ENCODE measurements around the gene NTRK2.

NTRK2 gene

DNA sequence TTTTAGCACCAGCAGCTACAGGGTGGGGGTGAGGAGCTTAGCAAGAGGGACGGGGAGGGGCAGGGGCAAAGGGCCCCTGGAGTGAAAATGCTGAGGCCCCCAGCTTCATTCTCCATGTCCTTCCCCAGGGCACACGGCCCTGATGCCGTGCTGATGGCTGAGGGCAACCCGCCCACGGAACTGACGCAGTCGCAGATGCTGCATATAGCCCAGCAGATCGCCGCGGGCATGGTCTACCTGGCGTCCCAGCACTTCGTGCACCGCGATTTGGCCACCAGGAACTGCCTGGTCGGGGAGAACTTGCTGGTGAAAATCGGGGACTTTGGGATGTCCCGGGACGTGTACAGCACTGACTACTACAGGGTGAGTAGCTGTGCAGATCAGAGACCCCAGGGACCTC lies 285.6 kb downstream of the NTRK2 start:
- no peak for ATAC-seq
- TF ChIP-seq ZNF565 (CRISPR knock-in tag; conservative IDR thresholded peaks at IDR 0.05; ENCODE audit: low read depth) (no peak), CSDC2 (CRISPR knock-in tag; IDR thresholded peaks at IDR 0.05) (no peak), TOX (CRISPR knock-in tag; IDR thresholded peaks at IDR 0.05; ENCODE audit: borderline replicate concordance) (no peak), ISL1 (CRISPR knock-in tag; IDR thresholded peaks at IDR 0.05) (no peak), ARNTL (CRISPR knock-in tag; IDR thresholded peaks at IDR 0.05; ENCODE audit: borderline replicate concordance, low read depth) (no peak), ZC3H10 (CRISPR knock-in tag; IDR thresholded peaks at IDR 0.05) (no peak)
- TF ChIP-seq, protein P1, sequence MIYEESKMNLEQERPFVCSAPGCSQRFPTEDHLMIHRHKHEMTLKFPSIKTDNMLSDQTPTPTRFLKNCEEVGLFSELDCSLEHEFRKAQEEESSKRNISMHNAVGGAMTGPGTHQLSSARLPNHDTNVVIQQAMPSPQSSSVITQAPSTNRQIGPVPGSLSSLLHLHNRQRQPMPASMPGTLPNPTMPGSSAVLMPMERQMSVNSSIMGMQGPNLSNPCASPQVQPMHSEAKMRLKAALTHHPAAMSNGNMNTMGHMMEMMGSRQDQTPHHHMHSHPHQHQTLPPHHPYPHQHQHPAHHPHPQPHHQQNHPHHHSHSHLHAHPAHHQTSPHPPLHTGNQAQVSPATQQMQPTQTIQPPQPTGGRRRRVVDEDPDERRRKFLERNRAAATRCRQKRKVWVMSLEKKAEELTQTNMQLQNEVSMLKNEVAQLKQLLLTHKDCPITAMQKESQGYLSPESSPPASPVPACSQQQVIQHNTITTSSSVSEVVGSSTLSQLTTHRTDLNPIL (CRISPR knock-in tag; IDR thresholded peaks at IDR 0.05; ENCODE audit: low read depth) = no peak

DNA sequence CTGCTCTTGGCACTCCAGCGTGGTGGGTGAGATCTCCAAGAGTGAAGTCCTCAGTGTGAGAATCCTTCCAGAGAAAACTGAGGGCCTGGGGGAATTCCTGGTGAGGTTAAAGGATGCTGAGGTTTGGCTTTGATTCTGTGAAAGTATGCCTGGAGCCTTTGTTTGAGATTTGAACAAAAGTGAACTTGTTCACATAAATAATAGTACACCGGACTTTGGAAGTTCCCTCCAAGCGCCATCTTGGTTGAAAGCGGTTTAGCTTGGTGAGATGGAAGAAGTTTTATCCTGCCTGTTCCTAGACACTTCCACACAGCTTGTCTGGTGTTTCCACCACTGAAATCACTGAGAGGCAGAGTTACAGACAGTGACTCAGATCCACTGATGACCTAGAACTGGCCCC lies 286.4 kb downstream of the NTRK2 start:
- TF ChIP-seq ZC3H10 (CRISPR knock-in tag; IDR thresholded peaks at IDR 0.05) (no peak), TCF4 (CRISPR knock-in tag; IDR thresholded peaks at IDR 0.05; ENCODE audit: borderline replicate concordance) (no peak), OSR1 (CRISPR knock-in tag; IDR thresholded peaks at IDR 0.05) (no peak), GLIS3 (CRISPR knock-in tag; IDR thresholded peaks at IDR 0.05) (no peak), ESRRG (CRISPR knock-in tag; IDR thresholded peaks at IDR 0.05) (no peak), ZFP3 (CRISPR knock-in tag; IDR thresholded peaks at IDR 0.05) (no peak), BACH2 (CRISPR knock-in tag; IDR thresholded peaks at IDR 0.05; ENCODE audit: borderline replicate concordance) (no peak)
- TF ChIP-seq, protein P2, sequence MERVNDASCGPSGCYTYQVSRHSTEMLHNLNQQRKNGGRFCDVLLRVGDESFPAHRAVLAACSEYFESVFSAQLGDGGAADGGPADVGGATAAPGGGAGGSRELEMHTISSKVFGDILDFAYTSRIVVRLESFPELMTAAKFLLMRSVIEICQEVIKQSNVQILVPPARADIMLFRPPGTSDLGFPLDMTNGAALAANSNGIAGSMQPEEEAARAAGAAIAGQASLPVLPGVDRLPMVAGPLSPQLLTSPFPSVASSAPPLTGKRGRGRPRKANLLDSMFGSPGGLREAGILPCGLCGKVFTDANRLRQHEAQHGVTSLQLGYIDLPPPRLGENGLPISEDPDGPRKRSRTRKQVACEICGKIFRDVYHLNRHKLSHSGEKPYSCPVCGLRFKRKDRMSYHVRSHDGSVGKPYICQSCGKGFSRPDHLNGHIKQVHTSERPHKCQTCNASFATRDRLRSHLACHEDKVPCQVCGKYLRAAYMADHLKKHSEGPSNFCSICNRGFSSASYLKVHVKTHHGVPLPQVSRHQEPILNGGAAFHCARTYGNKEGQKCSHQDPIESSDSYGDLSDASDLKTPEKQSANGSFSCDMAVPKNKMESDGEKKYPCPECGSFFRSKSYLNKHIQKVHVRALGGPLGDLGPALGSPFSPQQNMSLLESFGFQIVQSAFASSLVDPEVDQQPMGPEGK (CRISPR knock-in tag; IDR thresholded peaks at IDR 0.05; ENCODE audit: borderline replicate concordance) = no peak
- no peak for ATAC-seq

DNA sequence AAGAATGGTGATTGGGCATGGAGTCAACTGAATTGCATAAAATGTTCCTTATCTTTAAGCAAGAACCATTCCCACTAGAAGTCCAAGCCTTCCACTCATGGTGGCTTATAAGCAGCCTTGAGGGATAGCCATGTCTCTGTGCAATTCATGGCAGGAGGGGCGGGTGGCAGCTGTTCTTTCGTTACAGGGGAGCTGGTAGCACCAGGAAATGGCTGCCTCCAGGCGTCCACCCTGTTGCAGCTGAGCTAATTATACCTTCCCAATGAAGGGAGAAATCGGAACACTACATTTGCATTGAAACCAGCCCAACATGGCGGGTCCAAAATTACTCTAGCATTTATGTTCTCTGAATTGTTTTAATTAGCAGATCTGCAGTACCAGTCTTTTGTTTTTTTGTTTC lies 289.8 kb downstream of the NTRK2 start:
- TF ChIP-seq PPARA (CRISPR knock-in tag; IDR thresholded peaks at IDR 0.05; ENCODE audit: borderline replicate concordance) (no peak), GLIS3 (CRISPR knock-in tag; IDR thresholded peaks at IDR 0.05) (no peak), ZFP30 (CRISPR knock-in tag; IDR thresholded peaks at IDR 0.05) (no peak), BACH2 (CRISPR knock-in tag; IDR thresholded peaks at IDR 0.05; ENCODE audit: borderline replicate concordance) (no peak), ZC3H10 (CRISPR knock-in tag; IDR thresholded peaks at IDR 0.05) (no peak), TOX (CRISPR knock-in tag; IDR thresholded peaks at IDR 0.05; ENCODE audit: borderline replicate concordance) (no peak), CSDC2 (CRISPR knock-in tag; IDR thresholded peaks at IDR 0.05) (no peak), ESRRG (CRISPR knock-in tag; IDR thresholded peaks at IDR 0.05) (no peak), RARB (CRISPR knock-in tag; IDR thresholded peaks at IDR 0.05) (no peak), ISL1 (CRISPR knock-in tag; IDR thresholded peaks at IDR 0.05) (no peak), OSR1 (CRISPR knock-in tag; IDR thresholded peaks at IDR 0.05) (no peak), ZNF70 (CRISPR knock-in tag; IDR thresholded peaks at IDR 0.05) (no peak), SNAI2 (CRISPR knock-in tag; IDR thresholded peaks at IDR 0.05) (no peak)
- TF ChIP-seq, protein P1 (CRISPR knock-in tag; IDR thresholded peaks at IDR 0.05; ENCODE audit: low read depth) = no peak
- TF ChIP-seq, protein P3, sequence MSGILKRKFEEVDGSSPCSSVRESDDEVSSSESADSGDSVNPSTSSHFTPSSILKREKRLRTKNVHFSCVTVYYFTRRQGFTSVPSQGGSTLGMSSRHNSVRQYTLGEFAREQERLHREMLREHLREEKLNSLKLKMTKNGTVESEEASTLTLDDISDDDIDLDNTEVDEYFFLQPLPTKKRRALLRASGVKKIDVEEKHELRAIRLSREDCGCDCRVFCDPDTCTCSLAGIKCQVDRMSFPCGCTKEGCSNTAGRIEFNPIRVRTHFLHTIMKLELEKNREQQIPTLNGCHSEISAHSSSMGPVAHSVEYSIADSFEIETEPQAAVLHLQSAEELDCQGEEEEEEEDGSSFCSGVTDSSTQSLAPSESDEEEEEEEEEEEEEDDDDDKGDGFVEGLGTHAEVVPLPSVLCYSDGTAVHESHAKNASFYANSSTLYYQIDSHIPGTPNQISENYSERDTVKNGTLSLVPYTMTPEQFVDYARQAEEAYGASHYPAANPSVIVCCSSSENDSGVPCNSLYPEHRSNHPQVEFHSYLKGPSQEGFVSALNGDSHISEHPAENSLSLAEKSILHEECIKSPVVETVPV (CRISPR knock-in tag; IDR thresholded peaks at IDR 0.05) = no peak
- TF ChIP-seq, protein P2 (CRISPR knock-in tag; IDR thresholded peaks at IDR 0.05; ENCODE audit: borderline replicate concordance) = no peak
- ATAC-seq = no peak
